ENCODE data around the gene LRRC8B.

The LRRC8B gene

DNA sequence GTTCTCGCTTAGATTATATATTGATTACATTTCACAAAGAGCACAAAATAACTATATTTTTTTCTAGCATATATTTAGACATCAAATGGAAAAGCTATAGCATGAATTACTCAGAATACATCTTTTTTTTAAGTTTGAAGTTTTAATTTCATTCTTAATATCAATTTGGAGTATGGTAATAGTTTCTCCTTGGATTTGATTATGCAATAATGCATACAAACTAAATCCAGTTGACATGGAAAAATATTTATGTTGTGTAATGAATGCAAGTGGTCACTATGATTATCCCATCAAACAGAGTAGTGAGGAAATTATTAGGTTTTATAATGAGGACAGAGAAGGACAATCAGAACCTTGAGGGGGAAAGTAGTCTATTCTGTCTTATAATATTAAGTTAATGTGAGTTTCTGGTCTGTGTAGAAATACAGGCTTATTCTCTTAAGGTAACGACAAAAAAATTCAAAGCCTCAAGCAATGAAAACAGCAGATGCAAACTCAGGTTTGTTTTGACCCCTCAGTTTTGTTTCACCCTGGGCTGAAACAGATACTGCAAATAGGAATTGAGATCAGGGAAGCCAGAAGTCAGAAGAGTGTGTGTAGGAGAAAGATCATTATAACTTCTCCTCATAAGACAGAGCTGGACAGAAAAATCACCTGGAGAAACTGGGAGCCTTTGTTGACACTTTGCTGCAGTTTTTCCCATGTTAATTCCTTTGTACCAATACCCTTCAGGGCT, 23.7 kb downstream of the LRRC8B start:
- no peak for DNase-seq

DNA sequence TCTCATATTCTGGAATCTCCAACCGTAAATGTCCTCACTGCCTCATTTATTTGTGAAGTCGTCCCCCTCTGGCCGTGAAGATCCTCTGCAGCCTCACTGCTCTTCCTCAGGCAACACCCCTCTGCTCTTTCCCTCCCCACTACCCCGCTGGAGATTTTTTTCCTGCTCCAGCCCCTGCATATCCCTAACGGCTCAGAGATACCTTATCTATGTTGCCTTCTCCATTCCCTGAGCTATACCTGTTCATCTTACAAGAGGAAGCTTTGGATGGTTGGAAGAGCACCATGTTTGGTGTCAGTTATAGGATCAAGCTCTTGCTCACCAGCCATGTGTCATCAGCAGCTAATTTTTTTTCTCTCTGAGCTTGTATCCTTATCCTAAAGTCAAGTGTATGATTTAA, 26.4 kb downstream of the LRRC8B start:
- DNase-seq = no peak

DNA sequence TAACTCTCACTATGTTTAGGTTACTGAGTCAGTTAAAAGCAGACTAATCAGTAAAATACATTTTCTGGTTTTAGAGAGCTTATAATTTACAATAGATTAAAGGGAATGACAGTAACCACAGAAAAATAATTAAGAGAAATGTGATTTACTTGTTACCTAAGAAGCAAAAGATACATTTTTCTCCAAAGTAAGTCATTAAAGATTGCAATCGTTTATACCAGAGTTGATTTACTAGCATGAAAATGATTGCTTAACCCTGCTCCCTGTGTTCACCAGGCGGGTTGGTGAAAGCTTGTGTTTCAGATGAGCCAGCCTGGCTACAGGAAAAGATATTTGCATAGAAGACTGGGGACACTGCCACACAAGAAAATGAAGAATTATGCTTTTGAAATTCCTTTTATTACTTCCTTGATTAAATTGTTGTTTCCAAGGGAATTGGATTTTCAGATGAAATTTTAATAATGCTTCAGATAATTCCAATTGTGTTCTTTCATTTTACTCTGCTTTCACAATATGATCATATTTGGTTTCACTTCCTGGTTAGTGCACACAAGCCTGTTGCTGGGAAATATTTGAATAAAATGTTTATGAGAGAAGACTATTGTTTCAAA, 27.9 kb downstream of the LRRC8B start:
- DNase-seq = no peak

DNA sequence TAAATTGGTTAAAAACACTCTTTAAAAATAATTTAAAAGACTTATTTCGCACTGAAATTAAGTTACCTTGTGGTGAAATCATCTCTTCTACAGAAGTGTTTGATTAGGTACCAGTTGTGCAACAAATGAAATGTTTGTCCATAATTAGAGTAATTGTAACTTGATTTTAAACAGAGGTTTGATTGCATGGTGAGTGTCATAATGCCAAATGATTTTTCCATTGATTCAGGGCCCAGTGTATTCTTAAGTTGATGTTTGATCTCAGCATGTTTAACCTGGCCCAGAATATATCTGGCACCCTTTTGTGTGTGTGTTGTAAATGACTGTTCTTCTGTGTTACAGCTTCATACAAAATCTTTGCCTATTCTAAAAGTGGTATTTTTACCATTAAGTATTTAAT, 28.5 kb downstream of the LRRC8B start:
- no peak for DNase-seq

DNA sequence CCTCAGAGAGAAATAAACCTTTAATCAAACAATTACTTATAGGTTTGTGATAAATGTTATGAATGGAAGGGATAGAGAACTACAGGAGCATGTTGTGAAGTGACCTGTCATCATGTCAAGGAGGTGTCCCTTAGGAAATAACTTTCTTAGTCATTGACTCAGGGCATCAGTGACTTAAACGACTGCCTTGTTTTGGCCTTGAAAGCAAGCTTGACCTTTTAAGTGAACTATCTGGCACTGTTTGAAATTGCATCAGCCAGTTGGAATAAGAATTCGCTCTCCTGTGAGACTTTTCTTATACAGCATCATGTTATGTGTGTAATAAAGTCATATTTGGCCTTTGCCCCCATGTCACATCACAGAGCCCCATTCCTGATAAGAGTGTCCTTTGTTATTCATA, 30.9 kb downstream of the LRRC8B start:
- no peak for DNase-seq

DNA sequence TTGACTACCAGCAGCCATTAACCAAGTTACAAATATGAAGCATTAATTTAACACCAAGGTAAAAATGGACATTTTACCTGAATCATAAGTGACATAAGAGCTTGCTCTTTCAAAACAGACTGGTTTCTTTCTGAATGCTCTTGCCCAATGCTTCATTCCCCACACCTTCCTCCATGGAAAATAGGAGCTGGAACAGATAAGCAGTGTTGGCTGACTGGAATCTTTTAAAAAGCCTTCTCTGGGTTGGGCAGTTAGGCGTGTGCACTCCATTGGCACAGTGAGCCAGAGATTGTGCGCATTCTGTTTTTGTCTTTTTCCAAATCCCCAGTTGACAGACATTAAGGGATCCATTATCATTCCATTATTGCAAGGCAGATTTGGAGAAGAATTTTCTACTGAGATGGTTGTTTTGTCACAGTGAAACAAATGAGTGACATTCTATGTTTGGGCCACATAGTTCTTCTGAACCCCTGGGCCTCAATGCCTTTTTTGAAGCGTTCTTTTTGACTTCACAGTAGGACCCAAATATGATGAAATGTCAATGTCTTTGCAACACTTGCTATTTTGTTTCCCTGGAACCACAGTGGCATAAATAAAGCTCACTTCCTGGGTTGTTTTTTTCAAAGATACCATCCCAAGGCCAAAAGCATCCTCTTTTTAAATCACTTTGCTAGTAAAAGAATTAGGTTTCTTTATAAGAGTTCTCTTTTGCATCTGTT, 32.3 kb downstream of the LRRC8B start:
- DNase-seq = no peak

DNA sequence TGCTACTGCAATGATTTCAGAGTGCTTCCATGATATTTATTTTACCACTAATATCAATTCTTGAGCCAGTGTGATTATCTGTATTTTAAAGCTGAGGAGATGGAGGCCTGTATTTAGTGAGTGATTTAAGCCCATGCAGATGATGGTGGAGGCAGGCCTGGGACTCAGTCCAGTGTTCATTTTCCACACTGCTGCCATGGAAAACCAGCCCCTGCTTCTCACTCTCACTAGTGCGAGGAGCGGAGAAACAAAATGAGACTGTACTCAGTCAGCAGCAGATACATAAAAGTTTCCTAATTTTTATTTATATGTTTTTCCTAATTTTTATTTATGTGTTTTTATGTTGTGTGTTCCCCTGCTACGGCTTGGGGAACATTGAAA, 32.8 kb downstream of the LRRC8B start:
- DNase-seq = no peak

DNA sequence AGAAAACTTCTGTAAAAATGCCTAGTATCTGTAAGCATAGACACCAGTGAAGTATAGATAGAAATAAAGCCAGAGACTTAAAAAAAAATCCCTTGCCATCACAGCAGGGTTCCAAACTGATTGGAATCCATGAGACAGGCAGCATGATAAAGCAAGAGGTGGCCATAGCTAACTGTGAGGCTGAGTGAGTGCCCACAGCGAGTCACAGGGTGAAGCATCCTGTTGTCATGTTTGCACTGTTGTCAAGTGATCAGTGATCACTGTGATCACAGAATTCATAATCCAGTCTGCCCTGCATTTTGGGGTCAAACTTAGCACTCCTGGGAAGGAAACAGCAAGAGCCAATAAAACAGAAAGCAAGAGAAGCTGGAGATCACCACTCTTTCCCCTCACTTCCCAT, 33.3 kb downstream of the LRRC8B start:
- DNase-seq = no peak

DNA sequence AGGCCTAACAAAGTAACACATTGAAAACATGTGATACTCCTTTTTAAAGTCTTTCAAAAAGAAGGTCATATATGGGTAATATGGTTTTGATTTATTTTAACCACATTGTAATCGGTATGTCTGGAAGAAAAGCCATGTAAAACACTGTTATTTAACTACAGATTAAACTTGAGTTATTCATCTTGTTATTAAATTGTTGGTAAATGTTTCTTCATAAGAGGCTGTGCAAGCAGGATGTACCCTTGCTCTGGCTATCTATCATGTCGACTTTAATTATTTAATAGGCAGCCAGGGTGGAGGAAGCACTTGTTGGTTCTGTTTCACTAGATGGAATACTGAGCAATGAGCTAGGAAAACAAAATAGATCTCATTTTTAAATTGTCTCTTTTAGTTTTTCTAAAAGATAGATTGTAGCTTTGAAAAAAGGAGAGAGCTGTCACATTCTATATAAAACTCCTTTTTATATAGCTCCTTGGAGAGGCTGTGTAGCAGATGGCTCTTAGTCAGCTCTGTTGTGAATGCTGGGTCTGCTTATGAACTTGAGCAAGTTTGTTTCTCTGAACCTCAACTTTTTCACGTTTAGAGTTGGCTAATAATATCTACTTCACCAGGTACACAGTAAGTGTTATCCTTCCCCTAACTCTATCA, 39.5 kb downstream of the LRRC8B start:
- no peak for DNase-seq

DNA sequence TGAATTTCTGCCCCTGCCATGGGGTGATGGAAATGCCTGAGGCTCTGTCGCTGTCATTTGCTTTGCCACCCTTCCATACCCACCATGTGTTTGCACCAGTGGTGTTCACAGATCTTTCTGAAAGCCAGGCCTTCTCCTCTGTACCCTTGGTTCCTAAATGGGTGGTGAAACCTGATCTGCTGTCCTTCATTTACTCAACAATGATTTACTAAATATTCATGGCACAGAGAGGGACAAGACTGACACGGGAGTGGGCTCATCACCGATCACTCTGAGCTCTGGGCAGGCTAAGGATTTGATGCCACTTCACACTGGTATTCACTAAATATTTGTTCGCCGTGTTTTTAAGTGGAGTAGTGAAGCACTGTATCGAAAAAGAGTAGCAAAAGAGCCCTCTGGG, 40.9 kb downstream of the LRRC8B start:
- no peak for DNase-seq

DNA sequence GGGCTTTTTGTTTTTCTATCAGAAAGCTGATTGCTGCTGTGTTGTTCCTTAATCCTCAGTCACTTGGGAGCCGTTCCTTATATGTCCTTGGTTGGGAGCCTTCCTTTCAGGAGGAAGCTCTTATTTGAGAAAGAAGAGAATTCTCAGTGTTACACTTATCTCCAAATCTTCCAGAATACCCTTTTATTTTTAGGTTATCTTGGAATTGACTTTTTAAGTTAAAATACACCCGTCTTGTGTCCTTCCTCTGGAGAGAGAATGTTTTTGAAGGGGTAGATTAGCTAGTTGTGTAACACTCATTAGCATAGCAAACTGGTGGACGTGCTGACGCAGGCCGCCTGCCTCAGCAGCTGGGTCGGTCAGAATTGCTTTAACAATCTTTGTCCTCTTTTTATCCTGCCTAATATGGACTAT, 42.1 kb downstream of the LRRC8B start:
- no peak for DNase-seq

DNA sequence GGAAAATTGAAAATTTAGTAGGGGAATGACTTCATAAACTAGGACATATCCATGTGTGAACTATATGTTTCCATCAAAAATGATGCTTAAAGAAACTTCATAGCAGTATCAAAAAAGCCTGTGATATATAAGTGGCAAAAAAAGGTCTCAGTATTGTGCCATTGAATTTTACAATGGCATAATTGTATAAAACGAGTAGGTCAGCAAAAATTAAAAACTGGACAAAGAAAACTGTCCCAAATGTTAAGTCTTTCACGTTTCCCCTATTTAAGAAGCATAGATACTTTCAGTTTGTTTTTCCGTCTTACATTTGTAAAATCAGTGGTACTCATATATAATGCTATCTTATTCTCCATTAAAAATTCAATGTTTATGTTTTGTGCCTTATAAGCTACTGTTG, 43.2 kb downstream of the LRRC8B start:
- no peak for DNase-seq

DNA sequence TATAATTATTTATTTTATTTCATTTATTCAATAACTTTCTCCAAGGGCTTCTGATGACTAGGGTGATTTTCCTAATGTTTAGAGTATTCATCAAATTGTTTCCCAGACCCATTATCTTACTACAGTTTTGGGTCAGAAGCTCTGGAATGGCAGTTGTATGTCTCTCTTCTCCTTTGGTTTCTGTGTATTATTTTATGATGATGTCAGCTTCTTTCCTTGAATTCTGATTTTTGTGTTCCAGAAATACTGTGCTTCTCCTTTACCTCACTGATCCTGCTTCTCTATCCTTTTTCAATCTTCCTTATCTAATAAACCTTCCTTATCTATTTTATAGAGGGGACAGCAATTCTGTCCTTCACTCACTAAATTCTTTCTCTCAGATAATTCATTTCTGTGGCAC, 48.8 kb downstream of the LRRC8B start:
- no peak for DNase-seq

DNA sequence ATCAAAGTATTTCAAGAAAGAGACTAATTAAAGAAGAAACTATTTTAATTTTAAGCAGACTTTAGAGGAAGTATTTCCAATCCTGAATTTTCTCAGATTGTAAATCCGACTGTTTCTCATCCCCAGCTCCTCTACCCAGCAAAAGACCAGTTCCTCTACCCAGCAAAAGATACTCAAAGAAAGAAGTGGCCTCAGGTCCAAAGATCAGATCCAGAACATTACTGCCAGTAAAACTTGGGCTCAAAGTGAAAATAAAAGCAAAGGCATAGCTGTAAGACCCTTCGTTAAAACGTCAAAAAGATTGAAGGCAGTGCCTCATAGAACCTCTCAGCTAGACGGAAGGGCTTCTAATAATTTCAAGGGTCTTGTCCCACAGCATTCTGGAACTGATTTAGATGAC, 50.0 kb downstream of the LRRC8B start:
- DNase-seq = no peak

DNA sequence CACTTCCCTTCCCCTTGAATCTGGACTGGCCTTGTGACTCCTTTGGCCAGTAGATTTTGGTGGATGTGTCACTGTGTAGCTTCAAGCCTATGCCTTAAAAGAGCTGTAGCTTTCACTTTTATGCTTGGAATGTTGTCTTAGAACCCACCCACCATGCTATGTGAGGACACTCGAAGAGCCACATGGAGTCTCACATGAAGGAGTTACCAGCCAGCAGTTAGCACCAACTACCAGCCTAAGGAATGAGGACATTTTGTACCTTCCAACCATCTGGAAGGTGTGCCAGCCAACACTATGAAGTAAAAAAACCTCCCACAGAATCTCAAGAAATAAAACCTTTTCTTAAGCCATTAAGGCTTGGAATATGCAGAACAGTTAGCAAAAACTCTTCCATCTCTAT, 50.6 kb downstream of the LRRC8B start:
- no peak for DNase-seq

DNA sequence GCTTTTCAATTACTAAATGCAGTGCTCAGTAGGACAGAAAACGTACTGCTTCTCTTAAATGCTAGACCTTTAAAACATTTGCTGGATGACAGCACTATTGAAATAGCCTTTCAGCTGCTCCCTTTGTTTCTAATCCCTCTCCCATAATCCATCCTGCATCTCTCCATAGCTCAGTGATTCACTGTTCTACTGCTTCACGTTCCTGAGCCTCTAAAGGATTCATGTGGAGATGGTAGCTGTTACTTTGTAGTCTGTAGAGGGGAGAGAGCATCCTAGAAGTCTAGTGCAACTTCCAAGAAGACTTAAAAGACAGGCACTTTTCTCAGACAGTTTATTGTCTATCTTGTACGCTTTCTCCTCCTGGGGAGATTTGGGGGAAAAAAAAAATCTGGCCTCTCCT, 51.4 kb downstream of the LRRC8B start:
- DNase-seq = no peak

DNA sequence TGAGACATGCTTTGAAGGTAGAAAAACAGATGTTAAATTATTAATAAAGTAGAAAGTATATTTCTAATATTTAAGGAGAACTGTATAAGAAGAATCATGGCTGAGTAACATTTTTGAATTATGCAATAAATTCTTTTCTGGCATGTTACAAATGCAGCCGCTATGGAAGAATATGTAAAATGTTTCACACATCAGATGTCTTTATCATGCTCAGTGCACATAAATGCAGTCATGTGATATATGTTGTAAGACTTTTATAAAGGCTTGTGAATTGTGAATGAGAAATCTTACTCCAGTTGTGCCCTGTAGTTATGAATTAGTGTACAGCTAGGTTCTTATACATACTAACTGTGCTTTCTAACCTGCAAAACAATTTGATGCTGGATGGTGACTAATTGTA, 53.5 kb downstream of the LRRC8B start:
- DNase-seq = no peak

DNA sequence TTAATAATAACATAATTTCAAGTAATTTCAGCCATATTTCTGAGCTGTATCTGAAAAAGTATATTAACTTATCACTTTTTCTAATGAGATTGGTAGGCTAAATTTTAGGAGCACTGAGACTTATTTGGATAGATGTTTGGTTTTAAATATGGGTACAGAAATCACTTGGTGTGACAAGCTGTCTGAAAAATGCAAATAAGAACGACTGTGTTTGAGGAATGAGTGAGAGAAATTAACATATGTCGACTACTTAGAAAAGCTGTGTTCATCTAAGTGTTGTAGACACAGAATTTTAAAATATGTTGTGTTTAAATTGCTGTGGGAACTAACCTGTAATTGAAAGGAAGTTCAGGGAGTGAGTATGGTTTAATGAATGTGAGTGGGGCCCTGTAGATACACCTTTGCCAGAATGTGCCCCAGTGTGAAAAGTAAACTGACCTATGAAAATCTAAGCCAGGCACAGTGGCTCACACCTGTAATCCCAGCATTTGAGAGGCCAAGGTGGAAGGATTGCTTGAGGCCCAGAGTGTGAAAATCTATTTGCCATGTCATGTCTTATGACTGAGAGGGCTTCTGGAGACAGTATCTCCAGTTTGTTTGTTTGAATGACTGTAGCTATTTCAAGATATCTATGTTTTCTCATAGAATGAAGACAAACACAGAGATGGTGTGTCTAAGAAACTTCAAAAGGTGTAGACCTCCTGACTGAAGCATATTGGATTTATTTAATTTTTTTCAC, 54.5 kb downstream of the LRRC8B start:
- no peak for DNase-seq

DNA sequence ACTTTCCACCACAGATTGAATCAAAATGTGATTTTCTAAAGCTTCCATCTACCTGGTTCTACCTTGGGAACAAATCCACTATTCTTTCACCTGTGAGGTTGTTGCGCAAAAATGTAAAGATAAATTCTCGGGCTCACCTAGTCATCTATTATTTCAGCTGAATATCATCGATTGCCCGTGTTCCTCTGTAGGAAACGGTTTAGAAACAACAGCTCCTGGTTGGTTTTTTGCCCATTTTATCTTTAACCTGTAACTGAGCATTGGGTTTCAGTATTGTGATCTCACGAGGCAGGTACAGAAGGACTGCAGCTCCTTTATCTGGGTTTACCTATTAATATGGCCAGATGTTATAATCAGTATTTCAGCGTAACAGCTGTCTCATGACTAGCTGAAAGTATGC, 55.4 kb downstream of the LRRC8B start:
- no peak for DNase-seq

DNA sequence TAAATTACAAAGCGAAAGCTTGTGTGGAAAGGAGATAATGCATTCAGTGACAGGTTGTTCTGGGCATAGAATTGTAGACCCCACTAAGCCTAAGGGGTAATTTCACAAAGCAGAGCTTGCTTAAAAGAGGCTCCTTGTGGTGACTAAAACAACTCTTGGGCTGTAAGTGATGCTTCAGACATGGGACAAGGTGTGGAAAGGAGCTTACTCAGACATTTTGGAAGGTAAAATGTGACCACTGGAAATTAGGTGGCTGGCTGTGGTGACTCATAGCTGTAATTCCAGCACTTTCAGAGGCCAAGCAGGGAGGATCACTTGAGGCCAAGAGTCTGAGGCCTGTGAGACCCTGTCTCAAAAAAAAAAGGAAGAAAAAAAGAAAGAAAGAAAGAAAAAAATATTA, 57.2 kb downstream of the LRRC8B start:
- no peak for DNase-seq

DNA sequence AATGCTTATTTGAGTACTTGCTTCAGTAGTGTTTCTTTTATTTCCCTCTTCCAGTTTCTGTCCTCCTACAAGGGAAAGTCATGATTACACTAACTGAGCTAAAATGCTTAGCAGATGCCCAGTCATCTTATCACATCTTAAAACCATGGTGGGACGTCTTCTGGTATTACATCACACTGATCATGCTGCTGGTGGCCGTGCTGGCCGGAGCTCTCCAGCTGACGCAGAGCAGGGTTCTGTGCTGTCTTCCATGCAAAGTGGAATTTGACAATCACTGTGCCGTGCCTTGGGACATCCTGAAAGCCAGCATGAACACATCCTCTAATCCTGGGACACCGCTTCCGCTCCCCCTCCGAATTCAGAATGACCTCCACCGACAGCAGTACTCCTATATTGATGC, 57.9 kb downstream of the LRRC8B start:
- no peak for DNase-seq

DNA sequence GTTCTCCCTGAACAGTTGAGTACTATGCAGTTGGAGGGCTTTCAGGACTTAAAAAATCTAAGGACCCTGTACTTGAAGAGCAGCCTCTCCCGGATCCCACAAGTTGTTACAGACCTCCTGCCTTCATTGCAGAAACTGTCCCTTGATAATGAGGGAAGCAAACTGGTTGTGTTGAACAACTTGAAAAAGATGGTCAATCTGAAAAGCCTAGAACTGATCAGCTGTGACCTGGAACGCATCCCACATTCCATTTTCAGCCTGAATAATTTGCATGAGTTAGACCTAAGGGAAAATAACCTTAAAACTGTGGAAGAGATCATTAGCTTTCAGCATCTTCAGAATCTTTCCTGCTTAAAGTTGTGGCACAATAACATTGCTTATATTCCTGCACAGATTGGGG, 59.6 kb downstream of the LRRC8B start:
- DNase-seq = no peak

DNA sequence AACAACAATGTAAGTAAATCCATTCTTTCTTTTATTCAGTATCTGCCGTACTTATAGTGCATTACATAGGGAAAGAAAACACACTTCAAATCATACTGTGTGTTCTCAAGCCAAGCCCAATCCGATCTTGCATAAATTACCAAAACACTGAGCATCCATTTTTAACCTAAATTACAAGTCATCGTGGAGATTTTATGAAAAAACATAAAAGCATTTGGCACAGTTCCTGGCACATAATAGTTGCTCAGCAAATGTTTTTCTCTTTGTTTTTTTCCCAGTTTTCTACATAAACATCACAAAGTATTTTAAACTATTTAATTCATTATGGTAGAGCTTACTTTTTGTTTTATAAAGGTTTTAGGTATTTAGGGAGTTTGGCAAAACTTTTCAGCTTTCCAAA, 60.2 kb downstream of the LRRC8B start:
- DNase-seq = no peak
